NCI-H1417 (cell line): ENCODE data around the gene MYBPC2.
"Not testable (repeated sequence)": the region's sequence is repeated elsewhere in the genome, so short reads cannot be mapped to it uniquely, and the experiment has no call there.

Experiments
- DNase-seq, 3 experiments: peaks; one replicate each; lab custom pipeline; 2025; lab: John Stamatoyannopoulos, UW

MYBPC2 gene

DNA sequence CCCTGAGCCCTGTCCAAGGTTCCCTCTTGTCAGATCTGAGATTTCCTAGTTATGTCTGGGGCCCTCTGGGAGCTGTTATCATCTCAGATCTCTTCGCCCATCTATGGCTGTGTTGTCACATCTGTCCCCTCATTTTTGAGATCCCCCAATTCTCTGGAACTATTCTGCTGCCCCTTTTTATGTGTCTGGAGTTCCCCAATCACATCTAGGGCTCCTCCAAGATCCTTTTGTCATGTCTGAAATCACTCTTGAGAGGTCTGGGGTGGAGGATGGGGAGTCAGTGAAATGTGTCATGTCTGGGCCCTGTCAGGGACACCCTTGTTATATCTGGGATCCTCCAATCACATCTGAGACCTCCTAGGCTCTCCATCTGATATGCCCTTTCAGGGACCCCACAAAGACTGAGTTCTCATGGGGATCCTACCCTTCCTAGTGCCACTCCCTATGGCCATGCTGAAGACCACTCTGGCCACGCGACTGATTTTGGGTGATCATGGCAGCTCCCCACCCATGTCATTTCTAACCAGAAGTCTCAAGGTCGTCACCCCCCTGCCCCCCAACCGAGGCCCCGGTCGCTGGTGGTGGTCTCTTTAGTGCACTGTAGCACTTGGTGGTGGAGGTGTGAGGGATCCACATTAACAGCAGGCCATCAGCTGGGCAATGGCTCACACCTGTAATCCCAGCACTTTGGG, 3.8 kb upstream of the MYBPC2 start:
- no peak for DNase-seq

DNA sequence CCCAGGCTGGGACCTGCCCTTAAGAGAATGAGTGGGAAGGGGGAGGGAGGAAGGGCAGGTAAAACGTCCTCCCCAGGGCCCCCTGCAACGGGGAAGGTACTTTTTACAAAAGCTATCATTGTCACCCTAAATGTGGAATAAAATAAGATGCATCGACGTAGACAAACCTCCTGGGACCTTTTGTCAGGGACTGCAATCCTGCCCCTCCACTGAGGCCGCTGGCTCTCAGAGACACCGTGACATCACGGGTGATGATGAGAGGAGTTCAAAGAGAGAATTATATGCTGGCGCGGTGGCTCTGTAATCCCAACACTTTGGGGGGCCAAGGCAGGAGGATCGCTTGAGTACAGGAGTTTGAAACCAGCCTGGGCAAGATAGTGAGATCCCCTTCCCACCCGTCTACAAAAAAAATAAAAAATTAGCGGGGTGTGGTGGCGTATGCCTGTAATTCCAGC, 1.8 kb upstream of the MYBPC2 start:
- peak in 1 of 3 experiments; percentile 37 for DNase-seq

- DNase-seq, result peak; percentile 81 to 89 (median 82)
Observed at GRCh38 chr19:50431343-50432220, 1.1 kb upstream of the MYBPC2 start.

DNA sequence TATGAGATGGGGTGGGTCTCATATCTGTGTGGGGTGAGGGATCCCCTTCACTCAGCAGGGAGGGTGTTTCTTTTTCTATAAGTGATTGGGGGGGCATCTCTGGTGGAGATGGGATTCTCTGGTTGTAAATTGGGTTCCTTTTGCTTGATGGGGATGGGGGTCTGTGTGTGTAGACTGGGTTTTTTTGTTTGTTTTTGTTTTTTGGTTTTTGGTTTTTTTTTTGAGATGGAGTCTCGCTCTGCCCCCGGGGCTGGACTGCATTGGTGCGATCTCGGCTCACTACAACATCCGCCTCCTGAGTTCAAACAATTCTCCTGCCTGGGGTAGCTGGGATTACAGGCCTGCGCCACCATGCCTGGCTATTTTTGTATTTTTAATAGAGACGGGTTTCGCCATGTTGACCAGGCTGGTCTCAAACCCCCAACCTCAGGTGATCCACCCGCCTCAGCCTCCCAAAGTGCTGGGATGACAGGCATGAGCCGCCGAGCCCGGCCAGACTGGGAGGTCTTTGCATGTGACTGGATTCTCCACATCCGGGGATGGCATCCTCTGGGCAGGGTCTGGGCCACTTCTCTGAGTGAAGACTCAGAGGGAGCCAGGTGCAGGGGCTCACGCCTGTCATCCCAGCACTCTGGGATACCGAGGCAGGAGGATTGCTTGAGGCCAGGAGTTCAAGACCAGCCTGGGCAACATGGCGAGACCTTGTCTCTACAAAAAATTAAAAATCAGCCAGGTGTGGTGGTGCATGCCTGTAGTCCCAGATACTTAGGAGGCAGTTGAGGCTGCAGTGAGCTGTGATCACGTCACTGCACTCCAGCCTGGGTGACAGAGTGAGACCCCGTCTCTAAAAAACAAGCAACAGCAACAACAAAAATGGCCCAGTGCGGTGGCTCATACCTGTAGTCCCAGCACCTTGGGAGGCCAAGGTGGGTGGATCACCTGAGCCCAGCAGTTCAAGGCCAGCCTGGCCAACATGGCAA, 799 bp downstream of the MYBPC2 start:
- no peak for DNase-seq

- DNase-seq, result peak in 2 of 3 experiments; percentile 53 to 71
Observed at GRCh38 chr19:50434525-50434924, 1.8 kb downstream of the MYBPC2 start.

DNA sequence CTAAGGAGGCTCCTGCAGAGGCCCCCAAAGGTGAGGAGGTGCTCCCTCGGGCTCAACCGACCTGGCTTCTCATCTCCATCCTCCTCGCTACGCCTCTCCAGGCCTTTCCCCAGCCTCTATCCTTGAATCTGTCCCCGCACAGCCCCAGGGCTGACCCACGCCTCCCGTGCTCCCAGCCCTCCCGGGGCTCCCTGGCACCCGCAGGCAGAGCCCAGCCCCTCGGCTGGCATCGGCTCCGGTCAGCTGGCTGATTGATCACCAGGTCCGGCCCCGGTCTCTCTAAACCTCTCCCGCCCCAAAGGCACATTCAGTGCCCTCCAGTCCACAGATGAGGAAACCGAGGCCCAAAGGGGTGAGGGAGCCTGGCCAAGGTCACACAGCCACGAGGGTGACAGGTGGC, 2.5 kb downstream of the MYBPC2 start:
- DNase-seq, result peak in 1 of 3 experiments; percentile 5

DNA sequence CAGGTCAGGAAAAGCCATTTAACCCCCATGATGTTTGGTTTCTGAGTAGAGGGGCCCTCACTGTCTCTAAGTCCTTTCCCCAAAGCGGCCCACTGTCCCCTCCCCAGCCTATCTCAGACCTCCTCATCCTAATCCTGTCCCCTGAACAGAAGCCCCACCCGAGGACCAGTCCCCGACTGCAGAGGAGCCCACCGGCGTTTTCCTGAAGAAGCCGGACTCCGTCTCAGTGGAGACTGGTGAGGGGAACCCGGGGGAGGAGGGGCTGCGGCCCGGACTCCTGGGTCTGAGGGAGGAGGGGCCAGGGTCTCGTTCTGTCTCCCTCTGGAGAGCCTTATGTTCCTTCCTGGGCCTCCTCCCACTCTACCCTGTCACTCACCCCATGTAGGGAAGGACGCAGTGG, 2.9 kb downstream of the MYBPC2 start:
- DNase-seq, result no peak

DNA sequence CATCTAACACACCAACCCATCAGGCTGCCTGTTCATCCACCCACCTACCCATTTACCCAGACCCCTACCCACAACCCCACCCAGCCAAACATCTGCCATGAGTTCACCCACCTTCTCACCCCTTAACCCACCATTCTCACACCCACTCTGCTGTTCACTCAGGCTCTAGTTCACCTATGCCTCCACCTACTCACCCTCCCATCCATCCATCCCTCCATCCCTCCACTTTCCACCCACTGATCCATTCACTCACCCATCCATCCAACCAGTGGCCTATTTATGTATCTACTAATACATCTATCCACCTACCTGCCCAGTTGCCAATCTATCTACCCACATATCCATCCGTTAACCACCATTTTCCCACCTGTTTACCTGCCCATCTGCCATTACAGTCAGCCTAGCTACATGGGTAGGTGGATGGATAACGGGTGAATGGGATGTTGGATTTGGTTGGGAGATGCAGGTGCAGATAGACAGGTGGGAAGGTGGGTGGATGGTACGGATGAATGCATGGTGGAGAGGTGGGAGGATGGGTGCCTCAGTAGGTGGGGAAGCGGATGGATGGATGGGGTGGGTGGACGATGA, 5.3 kb downstream of the MYBPC2 start:
- DNase-seq, result no peak

DNA sequence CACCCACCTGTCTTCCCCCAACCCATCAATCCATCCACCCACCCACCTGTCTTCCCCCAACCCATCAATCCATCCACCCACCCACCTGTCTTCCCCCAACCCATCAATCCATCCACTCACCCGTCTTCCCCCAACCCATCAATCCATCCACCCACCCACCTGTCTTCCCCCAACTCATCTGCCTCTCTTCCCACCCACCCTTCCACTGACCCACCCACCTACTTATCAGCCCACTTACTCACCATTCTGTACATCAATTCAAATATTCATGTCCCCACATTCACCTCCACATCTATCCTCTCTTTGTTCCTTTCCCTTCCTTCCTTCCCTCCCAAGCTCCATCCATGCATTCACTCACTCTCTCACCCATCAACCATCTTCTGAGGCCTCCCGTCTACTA, 6.4 kb downstream of the MYBPC2 start:
- not testable (repeated sequence) for DNase-seq

DNA sequence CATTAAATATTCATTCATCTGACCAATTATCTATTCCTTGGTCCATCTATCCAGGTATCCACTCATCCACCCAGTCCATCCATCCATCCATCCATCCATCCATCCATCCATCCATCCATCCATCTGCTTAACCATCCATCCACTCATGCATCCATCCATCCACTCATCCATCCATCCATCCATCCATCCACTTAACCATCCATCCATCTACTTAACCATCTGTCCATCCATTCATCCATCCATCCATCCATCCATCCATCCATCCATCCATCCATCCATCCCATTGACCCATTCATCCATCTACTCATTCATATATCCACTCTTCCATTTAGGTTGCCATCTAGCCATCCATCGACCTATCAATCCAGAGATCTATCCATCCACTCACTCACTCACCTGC, 11.4 kb downstream of the MYBPC2 start:
- DNase-seq, result no peak

GRCh38 chr19:50447053-50447452, 14.4 kb downstream of the MYBPC2 start:
- DNase-seq, result no peak

GRCh38 chr19:50447750-50448149, 15.1 kb downstream of the MYBPC2 start:
- DNase-seq, result no peak

GRCh38 chr19:50449236-50449899, 16.7 kb downstream of the MYBPC2 start:
- no peak for DNase-seq

DNA sequence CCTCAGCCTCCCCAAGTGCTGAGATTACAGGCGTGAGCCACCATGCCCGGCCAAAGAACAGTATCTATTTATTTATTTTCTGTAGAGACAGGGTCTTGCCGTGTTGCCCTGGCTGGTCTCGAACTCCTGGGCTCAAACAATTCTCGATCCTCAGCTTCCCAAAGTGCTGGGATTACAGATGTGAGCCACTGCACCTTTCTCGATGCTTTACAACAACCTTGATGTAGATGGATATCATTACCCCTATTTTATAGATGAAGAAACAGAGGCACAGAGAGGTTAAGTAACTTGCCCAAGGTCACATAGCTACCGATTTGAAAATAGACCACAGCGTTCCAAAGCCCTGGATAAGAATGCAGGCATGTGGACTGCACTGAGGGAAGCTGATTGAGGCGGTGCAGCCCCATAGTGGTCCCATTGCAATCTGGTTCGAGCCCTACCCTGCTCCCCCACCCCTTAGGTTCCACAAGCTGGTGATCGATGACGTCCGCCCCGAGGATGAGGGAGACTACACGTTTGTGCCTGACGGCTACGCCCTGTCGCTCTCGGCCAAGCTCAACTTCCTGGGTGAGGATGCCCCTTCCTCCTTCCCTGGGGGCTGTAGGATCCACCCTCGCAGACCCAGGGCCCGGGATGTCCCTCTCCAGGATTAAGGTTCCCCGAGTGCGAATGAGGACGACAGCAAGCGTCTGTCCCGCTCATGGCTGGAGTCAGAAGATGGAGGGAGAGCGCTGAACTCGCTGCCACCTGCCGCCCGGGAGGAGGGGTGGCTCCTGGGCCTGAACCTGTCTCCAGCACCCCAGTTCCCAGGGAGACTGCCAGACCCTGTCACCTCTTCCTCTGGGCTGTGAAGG, 17.9 kb downstream of the MYBPC2 start:
- DNase-seq, result no peak

GRCh38 chr19:50451223-50451534, 18.5 kb downstream of the MYBPC2 start:
- no peak for DNase-seq

DNA sequence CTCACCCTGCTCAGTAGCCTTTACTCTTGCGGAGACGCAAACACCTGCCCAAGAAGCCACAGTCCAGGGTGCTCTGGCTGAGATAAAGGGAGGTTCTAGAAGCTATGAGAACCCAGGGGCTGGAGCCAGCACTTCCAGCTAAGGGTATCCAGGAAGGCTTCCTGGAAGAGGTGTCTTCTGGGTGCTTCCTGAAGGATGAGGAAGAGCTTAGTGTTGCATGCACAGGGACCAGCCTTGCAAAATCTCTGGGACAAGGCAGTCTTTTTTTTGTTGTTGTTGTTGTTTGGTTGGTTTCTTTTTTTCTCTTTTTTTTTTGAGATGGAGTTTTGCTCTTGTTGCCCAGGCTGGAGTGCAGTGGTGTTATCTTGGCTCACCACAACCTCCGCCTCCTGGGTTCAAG, 20.6 kb downstream of the MYBPC2 start:
- DNase-seq, result no peak

GRCh38 chr19:50455992-50456391, 23.3 kb downstream of the MYBPC2 start:
- DNase-seq, result no peak

GRCh38 chr19:50457300-50457699, 24.6 kb downstream of the MYBPC2 start:
- no peak for DNase-seq

DNA sequence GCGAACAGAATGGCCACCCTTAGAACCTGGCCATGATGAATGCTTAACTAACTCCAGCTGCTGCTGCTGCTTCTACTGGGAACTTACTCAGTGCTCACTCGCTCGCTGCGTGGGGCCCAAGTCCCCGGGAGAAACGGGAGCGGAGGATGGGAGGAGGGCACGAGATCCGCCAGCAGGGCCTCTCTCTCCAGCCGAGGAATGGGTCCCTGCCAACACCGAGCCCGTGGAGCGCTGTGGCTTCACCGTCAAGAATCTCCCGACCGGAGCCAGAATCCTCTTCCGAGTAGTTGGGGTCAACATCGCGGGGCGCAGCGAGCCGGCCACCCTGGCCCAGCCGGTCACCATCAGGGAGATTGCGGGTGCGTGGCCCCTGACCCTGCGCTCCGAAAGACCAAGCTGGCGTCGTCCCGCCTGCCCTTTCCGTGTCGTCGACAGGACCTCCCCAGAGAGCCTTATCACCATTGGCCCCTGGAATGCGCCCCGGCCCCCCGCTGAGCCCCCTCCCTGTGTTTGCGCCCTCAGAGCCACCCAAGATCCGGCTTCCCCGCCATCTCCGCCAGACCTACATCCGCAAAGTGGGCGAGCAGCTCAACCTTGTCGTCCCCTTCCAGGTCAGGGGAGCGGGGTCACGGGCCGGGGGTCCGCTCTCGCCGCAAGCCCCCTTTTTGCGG, 25.8 kb downstream of the MYBPC2 start:
- no peak for DNase-seq

- DNase-seq, result no peak
Observed at GRCh38 chr19:50459067-50459456, 26.4 kb downstream of the MYBPC2 start.
